Endothelial cell of umbilical vein (primary cell): ENCODE results near the gene PLXNB2.

Experiments used
- EZH2 ChIP-seq: IDR thresholded peaks from 2 replicates; pipeline ENCODE4 v1.6.1; 2012; ENCODE audit warnings: borderline replicate concordance, low read depth, mild to moderate bottlenecking, moderate library complexity, low read length, inconsistent platforms; ENCODE audit not compliant: severe bottlenecking
- FOS ChIP-seq: IDR thresholded peaks from 2 replicates; pipeline ENCODE4 v1.6.1; 2011; ENCODE audit warnings: mild to moderate bottlenecking, low read length, moderate library complexity, borderline replicate concordance; ENCODE audit not compliant: insufficient read depth
- GATA2 ChIP-seq: IDR thresholded peaks from 2 replicates; pipeline ENCODE4 v1.7.0; 2011; ENCODE audit warnings: low read depth, mild to moderate bottlenecking, moderate library complexity, mixed read lengths, low read length; ENCODE audit not compliant: insufficient read length, insufficient read depth
- JUN ChIP-seq: IDR thresholded peaks from 2 replicates; pipeline ENCODE4 v1.6.1; 2011; ENCODE audit warnings: borderline replicate concordance, low read depth; ENCODE audit not compliant: insufficient read length, insufficient read depth
- MYC ChIP-seq: IDR thresholded peaks from one replicate; pipeline ENCODE4 v1.6.1; 2011; ENCODE audit warnings: mild to moderate bottlenecking, low read depth, low read length
- POLR2A ChIP-seq: IDR thresholded peaks from 2 replicates; pipeline ENCODE4 v1.6.1; 2012; ENCODE audit warnings: low read depth, mild to moderate bottlenecking, control low read depth, low read length
- POLR2AphosphoS5 ChIP-seq: IDR thresholded peaks from 2 replicates; pipeline ENCODE4 v1.6.1; 2012; ENCODE audit warnings: low read depth, mild to moderate bottlenecking, control low read depth, low read length, moderate library complexity; ENCODE audit not compliant: insufficient read depth
- TF ChIP-seq, protein P1 (sequence below), 2 donors: IDR thresholded peaks; 1 replicate in 1 of 2; 2 replicates in 1 of 2; pipeline ENCODE4 v1.5.1; 2011; ENCODE audit warnings: low read length in 2 of 2, mild to moderate bottlenecking in 2 of 2, moderate library complexity in 2 of 2, control low read depth in 1 of 2, inconsistent platforms in 1 of 2, low read depth in 1 of 2; ENCODE audit not compliant: insufficient read depth in 1 of 2; ENCODE audit errors: extremely low read depth in 1 of 2
- TF ChIP-seq, protein P2 (sequence below): IDR thresholded peaks from 2 replicates; pipeline ENCODE4 v1.6.1; 2011; ENCODE audit not compliant: insufficient read depth, insufficient read length

DNA sequence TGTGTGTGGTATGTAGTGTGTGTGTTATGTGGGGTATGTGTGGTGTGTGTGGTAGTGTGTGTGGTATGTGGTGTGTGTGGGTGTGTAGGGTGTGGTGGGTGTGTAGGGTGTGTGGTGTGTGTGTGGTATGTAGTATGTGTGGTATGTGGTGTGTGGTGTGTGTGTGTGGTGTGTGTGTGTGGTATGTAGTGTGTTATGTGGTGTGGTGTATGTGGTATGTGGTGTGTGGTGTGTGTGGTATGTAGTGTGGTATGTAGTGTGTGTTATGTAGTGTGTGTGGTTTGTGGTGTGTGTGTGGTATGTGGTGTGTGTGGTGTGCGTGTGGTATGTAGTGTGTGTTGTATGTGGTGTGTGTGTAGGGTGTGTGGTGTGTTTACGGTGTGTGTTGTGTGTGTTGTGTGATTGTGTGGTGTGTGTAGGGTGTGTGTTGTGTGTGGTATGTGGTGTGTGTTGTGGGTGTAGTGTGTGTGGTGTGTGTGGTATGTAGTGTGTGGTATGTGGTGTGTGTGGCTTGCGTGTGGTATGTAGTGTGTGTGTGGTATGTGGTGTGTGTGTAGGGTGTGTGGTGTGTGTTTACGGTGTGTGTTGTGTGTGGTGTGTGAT lies 31.5 kb upstream of the PLXNB2 start:
- no peak for TF ChIP-seq EZH2
- TF ChIP-seq, protein P1, sequence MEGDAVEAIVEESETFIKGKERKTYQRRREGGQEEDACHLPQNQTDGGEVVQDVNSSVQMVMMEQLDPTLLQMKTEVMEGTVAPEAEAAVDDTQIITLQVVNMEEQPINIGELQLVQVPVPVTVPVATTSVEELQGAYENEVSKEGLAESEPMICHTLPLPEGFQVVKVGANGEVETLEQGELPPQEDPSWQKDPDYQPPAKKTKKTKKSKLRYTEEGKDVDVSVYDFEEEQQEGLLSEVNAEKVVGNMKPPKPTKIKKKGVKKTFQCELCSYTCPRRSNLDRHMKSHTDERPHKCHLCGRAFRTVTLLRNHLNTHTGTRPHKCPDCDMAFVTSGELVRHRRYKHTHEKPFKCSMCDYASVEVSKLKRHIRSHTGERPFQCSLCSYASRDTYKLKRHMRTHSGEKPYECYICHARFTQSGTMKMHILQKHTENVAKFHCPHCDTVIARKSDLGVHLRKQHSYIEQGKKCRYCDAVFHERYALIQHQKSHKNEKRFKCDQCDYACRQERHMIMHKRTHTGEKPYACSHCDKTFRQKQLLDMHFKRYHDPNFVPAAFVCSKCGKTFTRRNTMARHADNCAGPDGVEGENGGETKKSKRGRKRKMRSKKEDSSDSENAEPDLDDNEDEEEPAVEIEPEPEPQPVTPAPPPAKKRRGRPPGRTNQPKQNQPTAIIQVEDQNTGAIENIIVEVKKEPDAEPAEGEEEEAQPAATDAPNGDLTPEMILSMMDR (IDR thresholded peaks at IDR 0.05; ENCODE audit: extremely low read depth in 1 of 2, insufficient read depth in 1 of 2, low read depth in 1 of 2, low read length in 2 of 2), result no peak
- TF ChIP-seq POLR2AphosphoS5, result no peak
- no peak for TF ChIP-seq POLR2A
- no peak for TF ChIP-seq JUN
- no peak for TF ChIP-seq MYC
- TF ChIP-seq FOS, result no peak
- TF ChIP-seq, protein P2, sequence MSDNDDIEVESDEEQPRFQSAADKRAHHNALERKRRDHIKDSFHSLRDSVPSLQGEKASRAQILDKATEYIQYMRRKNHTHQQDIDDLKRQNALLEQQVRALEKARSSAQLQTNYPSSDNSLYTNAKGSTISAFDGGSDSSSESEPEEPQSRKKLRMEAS, result no peak
- TF ChIP-seq GATA2, result no peak
